Measurements from ENCODE around the gene CYTH4.
"Not testable (repeated sequence)": the region's sequence is repeated elsewhere in the genome, so short reads cannot be mapped to it uniquely, and the experiment has no call there.

Gene CYTH4

GRCh38 chr22:37251836-37252235 lies 30.5 kb upstream of the CYTH4 start:
- DNase-seq: not testable (repeated sequence)

DNA sequence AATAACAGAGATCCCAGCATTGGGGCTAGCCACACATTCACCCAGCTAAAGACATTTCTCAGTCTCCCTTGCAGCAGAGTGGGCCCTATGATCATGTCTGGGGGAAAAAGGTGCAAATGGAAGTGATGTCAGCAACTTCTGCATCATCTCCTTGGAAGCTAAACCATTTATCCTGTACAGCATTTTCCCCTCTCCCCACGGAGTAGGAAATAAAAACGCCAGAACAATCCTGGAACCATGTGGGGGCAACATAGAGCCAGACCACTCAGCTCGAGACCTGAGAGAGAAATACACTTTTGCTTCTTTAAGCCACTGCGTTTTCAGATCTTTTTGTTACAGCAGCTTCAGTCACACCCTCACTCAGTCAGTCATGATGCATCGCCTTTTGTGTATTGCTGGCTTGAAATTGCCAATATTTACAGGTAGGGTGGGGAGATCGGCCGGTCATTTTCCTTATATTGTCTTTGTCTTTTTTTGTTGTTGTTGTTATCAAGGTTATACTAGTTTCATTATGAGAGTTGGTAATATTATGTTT lies 29.1 kb upstream of the CYTH4 start:
- no peak for DNase-seq

GRCh38 chr22:37254209-37254866 lies 28.0 kb upstream of the CYTH4 start:
- DNase-seq: no peak

GRCh38 chr22:37254867-37255233 lies 27.5 kb upstream of the CYTH4 start:
- no peak for DNase-seq

- no peak for DNase-seq
Measured at GRCh38 chr22:37255558-37256006, 26.7 kb upstream of the CYTH4 start.

DNA sequence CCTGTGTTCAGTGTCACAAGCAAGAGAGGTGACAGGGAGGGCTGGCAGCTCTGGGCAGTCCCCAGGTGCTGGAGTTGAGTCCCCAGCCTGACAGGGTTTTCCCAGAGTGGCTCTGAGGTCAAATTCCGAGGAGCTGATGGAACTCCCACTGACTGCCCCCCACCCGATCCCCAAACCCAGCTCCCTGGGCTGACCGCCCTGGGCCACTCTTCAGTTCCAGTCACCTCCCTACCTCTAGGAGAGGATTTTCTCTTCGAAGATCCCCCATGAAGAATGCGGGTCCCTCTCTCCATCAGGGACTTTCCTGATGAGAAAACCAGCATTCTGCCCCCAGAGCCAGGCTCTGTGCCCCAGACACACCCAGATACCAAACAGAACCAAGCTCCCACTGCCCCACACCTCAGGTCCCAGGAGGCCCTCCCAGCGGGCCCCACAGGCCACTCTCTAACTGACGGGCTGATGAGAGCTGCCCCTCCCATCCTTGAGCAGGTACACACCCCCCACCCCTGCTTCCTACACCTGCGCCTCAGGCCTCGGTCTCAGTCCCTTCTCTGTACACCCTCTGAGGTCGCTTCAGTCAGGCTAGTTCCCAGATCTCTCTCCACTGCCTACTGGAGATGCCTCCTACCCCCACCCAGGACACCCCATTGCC lies 26.1 kb upstream of the CYTH4 start:
- no peak for DNase-seq

GRCh38 chr22:37258005-37258752 lies 24.1 kb upstream of the CYTH4 start:
- DNase-seq: no peak

DNA sequence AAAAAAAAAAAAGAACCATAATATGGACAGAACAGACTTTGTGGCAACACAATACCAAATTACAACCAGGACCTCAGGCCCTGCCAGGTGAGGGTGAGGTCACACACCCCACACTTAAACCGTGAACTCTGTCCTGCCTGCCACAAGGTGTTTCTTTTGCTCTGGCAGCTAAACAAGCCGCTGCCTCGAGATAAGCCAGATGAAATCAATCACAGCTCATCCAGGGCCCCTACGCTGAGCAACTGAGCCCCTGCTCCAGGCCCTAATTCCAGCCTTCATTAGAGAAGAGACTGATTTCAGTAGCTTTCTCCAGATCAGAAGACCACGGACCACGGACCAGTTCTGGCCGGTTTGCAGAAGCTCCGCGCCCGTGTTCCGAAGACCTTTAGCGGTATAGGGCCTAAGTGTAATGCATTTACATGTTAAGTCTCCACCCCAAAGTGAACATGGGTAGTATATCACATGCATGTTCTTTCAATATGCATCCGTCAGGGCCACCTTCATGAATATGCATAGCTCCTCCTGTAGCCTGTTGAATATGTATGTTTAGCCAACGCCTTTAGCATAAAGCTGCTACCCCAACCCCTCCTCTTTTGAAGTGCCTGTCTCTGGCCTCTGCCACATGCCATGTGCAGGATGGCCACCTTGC lies 23.4 kb upstream of the CYTH4 start:
- no peak for DNase-seq

DNA sequence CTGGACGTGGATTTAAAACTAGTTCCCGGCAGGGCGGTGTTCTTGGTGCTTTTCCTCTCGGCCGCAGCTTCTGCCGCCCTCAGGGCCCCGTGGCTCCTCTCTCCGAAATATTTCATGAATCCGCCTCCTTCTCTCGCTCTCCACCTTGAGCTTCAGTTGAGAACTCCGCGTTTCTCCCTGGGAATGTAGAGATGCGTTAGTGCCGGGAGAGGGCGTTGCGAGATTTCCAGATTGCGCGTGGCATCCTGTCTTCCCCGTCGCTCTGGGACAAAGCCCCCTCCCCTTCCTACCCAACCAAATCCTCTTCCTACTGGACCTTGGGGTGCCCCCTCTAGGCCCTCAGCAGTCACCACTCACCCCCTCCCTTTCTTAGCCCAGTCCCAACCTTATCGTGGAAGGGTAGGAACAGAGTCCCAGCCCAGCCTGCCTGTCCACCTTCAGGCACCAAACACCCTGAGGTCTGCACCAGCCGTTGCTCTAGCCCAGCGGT lies 22.7 kb upstream of the CYTH4 start:
- DNase-seq: no peak

GRCh38 chr22:37260155-37260795 lies 22.0 kb upstream of the CYTH4 start:
- DNase-seq: no peak

DNA sequence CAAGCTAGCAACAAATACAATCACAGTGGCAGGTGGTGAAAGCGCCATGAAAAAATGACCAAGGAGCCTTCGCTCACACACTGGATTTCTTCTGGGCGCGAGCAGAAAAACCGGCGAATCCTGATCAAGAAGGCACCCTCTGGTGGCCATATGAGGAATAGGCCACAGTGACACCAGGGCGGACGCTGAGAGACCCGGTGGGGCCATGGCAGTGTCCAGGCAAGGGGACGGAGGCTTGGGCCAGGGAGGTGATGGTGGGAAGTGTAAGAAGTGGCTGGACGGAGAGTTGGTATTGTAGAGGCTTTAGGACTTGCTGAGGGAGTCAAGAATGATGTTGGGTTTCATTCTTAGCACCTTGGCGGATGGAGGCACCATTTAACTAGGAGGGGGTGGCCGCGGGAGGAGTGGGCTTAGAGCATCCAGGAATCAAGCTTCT lies 21.4 kb upstream of the CYTH4 start:
- no peak for DNase-seq

DNA sequence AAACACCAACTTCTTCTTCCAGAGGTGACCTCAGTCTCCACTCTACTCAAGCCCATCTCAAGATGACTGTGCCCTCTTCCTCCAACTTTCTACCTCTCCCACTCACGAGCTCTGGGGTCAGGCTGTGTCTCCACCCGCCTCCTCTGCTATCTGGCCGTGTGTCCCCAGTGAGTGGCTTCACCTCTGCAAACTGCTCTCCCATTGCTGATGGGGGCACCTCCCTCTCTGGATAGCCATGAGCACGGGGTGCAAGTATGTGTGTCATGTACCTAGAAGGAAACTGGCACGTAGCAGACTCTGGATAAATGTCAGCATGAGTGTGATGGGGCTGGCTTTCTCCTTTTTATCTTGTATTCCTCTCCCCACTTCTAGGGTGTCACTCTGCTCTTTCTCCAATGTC lies 20.0 kb upstream of the CYTH4 start:
- DNase-seq: no peak

- DNase-seq: no peak
Measured at GRCh38 chr22:37263966-37264887, 18.1 kb upstream of the CYTH4 start.

- DNase-seq: no peak
Measured at GRCh38 chr22:37266581-37267134, 15.7 kb upstream of the CYTH4 start.

DNA sequence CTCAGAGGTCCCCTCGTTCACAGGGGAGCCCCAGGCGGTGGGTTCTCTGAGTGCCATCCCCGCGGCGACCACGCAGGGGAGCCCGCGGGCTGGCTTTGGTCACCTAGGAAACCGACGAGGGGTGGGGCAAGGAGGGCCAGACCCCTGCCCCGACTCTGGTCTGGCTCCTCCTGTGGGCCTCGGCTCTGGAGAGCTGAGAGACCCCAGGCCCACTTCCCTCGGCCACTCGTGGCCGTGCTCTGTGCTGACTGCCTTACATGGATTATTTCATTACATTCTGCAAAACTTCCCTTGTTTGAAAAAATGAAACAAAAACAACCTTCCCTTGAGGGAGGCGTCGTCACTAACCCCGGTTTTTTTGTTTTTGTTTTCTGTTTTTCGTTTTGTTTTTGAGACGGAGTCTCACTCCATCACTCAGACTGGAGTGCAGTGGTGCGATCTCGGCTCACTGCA lies 15.1 kb upstream of the CYTH4 start:
- no peak for DNase-seq

DNA sequence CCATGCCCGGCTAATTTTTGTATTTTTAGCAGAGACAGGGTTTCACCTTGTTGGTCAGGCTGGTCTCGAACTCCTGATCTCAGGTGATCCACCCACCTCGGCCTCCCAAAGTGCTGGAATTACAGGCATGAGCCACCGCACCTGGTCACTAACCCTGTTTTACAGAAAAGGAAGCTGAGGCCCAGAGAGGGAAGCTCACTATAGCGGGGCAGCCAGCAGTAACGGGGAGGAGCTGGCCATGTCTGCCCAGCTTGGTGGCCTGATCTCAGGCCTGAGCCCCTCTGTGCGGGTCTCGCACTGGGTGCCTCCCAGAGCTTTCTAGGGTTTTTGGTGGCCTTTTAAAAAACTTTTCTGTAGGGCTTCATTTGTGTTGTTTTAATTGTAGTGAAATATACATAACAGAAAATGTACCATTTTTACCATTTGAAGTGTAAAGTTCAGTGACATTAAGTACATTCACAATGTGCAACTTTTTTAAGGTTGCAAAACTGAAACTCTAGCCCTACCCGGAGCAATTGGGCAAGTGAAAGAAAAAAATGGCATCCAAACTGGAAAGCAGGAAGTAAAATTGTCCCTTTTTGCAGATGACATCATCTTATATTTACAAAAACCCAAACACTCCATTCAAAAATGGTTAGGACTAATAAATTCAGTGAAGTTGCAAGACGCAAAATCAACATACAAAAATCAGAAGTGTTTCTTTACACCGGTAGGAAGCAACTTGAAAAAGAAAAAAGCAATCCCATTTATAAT lies 14.5 kb upstream of the CYTH4 start:
- no peak for DNase-seq

- no peak for DNase-seq
Measured at GRCh38 chr22:37269936-37270678, 12.2 kb upstream of the CYTH4 start.

GRCh38 chr22:37270928-37271650 lies 11.2 kb upstream of the CYTH4 start:
- no peak for DNase-seq
